ENCODE data around the gene INSL4. TPM values are rescaled to one million over a fixed set of nuclear protein-coding genes. Genes with fewer than 3 reads are reported as not detected.

The INSL4 gene
- total RNA-seq, 6 experiments from 2014 or later: not detected

DNA sequence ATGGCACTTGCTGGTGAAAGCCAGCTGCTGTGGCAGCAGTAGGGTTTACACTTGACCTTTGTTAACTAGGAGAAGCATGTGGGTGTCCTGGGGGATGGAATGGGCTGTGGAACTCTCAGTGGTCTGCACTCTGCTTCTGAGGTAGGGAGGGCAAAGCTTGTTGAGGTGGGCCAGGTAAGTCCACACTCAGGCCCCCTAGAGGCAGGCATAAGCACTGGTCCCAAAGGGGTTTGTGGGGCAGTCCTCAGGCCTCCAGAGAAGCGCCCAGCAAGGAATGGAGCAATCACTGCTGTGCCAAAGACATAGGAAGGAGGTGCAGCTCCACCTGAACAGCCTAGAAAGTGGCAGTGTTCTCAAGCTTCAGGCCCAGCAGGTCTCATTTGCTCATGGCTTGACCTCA, 34.7 kb downstream of the INSL4 start:
- intact Hi-C loops (cut with DNase I): no loop called here
- WGBS (ENCODE audit: insufficient coverage, low coverage, low lambda C conversion rate, missing lambda C conversion rate): no CpG with 5 or more reads among the region's 1 CpG
- TF ChIP-seq, protein P1, sequence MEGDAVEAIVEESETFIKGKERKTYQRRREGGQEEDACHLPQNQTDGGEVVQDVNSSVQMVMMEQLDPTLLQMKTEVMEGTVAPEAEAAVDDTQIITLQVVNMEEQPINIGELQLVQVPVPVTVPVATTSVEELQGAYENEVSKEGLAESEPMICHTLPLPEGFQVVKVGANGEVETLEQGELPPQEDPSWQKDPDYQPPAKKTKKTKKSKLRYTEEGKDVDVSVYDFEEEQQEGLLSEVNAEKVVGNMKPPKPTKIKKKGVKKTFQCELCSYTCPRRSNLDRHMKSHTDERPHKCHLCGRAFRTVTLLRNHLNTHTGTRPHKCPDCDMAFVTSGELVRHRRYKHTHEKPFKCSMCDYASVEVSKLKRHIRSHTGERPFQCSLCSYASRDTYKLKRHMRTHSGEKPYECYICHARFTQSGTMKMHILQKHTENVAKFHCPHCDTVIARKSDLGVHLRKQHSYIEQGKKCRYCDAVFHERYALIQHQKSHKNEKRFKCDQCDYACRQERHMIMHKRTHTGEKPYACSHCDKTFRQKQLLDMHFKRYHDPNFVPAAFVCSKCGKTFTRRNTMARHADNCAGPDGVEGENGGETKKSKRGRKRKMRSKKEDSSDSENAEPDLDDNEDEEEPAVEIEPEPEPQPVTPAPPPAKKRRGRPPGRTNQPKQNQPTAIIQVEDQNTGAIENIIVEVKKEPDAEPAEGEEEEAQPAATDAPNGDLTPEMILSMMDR (IDR thresholded peaks at IDR 0.05): no peak
- H3K4me1 ChIP-seq: no peaks in the 10 kb centered on the region
- no peaks in the 10 kb centered on the region for H3K27me3 ChIP-seq
- ATAC-seq (no peak), DNase-seq (no peak)
- no peaks in the 10 kb centered on the region for H3K36me3 ChIP-seq
- no peaks in the 10 kb centered on the region for H3K9me3 ChIP-seq
- H3K4me3 ChIP-seq: no peak overlapping the region
- no peak overlapping the region for H3K27ac ChIP-seq

DNA sequence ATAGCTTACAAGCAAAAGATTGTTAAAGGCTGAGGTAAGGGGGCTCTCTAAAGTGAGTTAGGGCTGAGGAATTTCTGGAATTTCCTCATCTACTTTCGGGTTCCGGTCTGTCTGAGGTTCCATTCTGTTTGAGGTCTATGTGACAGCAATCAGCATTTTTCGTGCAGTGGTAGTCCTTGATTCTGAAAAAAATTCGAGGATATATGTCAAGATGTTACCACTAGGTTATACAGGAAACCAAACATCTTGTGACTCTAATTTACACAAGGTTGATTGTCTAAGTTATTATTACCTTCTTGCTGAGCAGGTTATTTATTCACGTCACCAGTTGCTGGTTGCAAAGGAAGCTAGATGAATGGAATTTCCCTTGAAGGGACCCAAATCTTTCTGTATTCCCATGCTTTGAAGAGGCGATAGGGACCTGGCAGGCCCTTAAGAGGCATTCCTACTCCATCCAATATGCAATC, 38.1 kb downstream of the INSL4 start:
- Histone ChIP-seq H3K4me3 (no peak overlapping the region), H3K27me3 (no peaks in the 10 kb centered on the region), H3K9me3 (no peaks in the 10 kb centered on the region), H3K27ac (no peak overlapping the region), H3K4me1 (no peaks in the 10 kb centered on the region), H3K36me3 (no peaks in the 10 kb centered on the region)
- WGBS (ENCODE audit: insufficient coverage, low coverage, low lambda C conversion rate, missing lambda C conversion rate): 52% methylated on average over 6 of the region's 6 CpGs
- DNase-seq: no peak
- intact Hi-C loops (cut with DNase I): no loop called here
- TF ChIP-seq POLR2A (IDR thresholded peaks at IDR 0.05): no peak
- TF ChIP-seq, protein P1 (IDR thresholded peaks at IDR 0.05): no peak
- peak in 2 of 4 donors; percentile 29 to 73 for ATAC-seq

DNA sequence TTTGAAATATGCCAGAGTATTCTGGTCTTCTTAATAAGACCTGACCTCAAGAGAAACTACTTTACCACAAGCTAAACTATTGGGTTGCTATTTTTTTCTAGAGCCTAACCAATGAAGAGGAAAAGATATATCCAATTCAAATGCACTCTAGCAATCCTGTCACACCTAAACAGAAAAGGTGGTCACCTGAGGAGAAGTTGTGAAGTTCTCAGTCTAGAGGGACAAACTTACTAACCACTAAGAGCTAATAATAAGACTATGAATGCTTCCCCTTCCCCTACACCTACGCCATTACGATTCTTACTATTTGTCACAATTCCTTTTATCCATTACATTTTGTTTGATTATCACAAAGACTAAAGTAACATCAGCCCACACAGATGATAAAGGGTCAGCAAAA, 43.6 kb downstream of the INSL4 start:
- no peaks in the 10 kb centered on the region for H3K27me3 ChIP-seq
- H3K36me3 ChIP-seq: no peaks in the 10 kb centered on the region
- DNase-seq (no peak), ATAC-seq (no peak)
- peaks cover 0 to 3% (median 0%) of the 10 kb centered on the region in 4 donors for H3K9me3 ChIP-seq
- H3K27ac ChIP-seq: no peak overlapping the region
- no peak for TF ChIP-seq POLR2A (IDR thresholded peaks at IDR 0.05)
- TF ChIP-seq, protein P1 (IDR thresholded peaks at IDR 0.05): no peak
- 85% methylated on average over 2 of the region's 2 CpGs for WGBS (ENCODE audit: insufficient coverage, low coverage, low lambda C conversion rate, missing lambda C conversion rate)
- H3K4me3 ChIP-seq: no peak overlapping the region
- no peaks in the 10 kb centered on the region for H3K4me1 ChIP-seq
- intact Hi-C loops (cut with DNase I): no loop called here

GRCh38 chr9:5278486-5278885, 47.3 kb downstream of the INSL4 start:
- 38% methylated on average over 2 of the region's 2 CpGs for whole genome bisulfite sequencing (ENCODE audit: insufficient coverage, low coverage, low lambda C conversion rate, missing lambda C conversion rate)
- ATAC-seq: no peak
- intact Hi-C loops (cut with DNase I): no loop called here
- TF ChIP-seq POLR2A (IDR thresholded peaks at IDR 0.05): no peak
- TF ChIP-seq, protein P1 (IDR thresholded peaks at IDR 0.05): no peak
- no peaks in the 10 kb centered on the region for H3K4me1 ChIP-seq
- no peaks in the 10 kb centered on the region for H3K27me3 ChIP-seq
- DNase-seq: no peak
- H3K36me3 ChIP-seq: no peaks in the 10 kb centered on the region
- peaks cover 0 to 3% (median 0%) of the 10 kb centered on the region in 4 donors for H3K9me3 ChIP-seq
- no peak overlapping the region for H3K27ac ChIP-seq
- H3K4me3 ChIP-seq: no peak overlapping the region

Small RNA genes lying within 50 kb of the gene (small RNA-seq; reads per million reads assigned to genes)
- 0 reads per million in 2 experiments for gene AL133547.1

Other genes starting within 250 kb of the INSL4 start
- gene JAK2, start 246.1 kb upstream of the INSL4 start, total RNA-seq: 1 to 10 TPM; 3.6 to 6.5 (median 4.4) TPM
- not detected for gene INSL6, start 45.8 kb upstream of the INSL4 start, total RNA-seq
- not detected for gene RLN2, start 73.3 kb downstream of the INSL4 start, total RNA-seq
- gene RLN1, start 108.5 kb downstream of the INSL4 start, total RNA-seq: not detected
- 10 to 100 TPM in 4 of 6 experiments, 1 to 10 TPM in 2; 7.3 to 14.4 (median 11.4) TPM for gene PLGRKT, start 206.5 kb downstream of the INSL4 start, total RNA-seq
- 1 to 10 TPM in 4 of 6 experiments, under 1 TPM in 2; 0.87 to 3.7 (median 1.5) TPM for gene CD274, start 219.1 kb downstream of the INSL4 start, total RNA-seq